ENCODE measurements around the gene AP3B1.

DNA sequence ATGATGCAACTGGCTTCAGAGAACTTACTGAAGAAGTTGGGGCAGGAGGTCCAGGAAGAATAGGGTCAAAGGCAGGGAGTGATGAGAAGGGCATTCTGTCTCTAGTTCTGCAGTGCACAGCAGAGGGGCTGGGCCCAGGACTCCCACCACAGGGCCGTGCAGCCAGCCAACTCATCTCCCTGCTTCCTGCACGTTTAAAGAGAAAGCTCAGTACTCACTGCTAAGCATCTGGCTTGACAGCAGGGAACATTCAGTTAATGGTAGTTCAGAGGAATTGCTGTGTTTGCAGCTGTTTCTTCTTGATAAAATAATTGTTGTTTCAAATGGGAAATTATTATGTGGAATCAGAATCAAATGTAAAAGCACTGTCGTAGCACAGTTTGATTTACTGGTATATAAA is 40.3 kb upstream of the AP3B1 start:
- TF ChIP-seq TAF7 (optimal IDR thresholded peaks at IDR 0.05; ENCODE audit: borderline replicate concordance, low read depth, low read length) (no peak), POLR2AphosphoS5 (IDR thresholded peaks at IDR 0.05; ENCODE audit: low read depth, low read length) (no peak), EZH2 (IDR thresholded peaks at IDR 0.05; ENCODE audit: low read depth, low read length, severe bottlenecking) (no peak), HDAC2 (IDR thresholded peaks at IDR 0.05; ENCODE audit: borderline replicate concordance in 1 of 2, low read depth in 2 of 2, low read length in 2 of 2) (no peak)
- TF ChIP-seq, protein P1, sequence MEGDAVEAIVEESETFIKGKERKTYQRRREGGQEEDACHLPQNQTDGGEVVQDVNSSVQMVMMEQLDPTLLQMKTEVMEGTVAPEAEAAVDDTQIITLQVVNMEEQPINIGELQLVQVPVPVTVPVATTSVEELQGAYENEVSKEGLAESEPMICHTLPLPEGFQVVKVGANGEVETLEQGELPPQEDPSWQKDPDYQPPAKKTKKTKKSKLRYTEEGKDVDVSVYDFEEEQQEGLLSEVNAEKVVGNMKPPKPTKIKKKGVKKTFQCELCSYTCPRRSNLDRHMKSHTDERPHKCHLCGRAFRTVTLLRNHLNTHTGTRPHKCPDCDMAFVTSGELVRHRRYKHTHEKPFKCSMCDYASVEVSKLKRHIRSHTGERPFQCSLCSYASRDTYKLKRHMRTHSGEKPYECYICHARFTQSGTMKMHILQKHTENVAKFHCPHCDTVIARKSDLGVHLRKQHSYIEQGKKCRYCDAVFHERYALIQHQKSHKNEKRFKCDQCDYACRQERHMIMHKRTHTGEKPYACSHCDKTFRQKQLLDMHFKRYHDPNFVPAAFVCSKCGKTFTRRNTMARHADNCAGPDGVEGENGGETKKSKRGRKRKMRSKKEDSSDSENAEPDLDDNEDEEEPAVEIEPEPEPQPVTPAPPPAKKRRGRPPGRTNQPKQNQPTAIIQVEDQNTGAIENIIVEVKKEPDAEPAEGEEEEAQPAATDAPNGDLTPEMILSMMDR (IDR thresholded peaks at IDR 0.05; ENCODE audit: control extremely low read depth in 1 of 3, insufficient read depth in 1 of 3, low read depth in 1 of 3, low read length in 3 of 3), result no peak

All from H1 (cell line).